Pancreas (tissue), 10 donors: Measurements from ENCODE around the gene IL22. TPM values are rescaled to one million over a fixed set of nuclear protein-coding genes. Genes with fewer than 3 reads are reported as not detected.

Source experiments
- ATAC-seq, 4 donors: fragments of 200-7000 bp; cut with Tn5 transposase; one replicate each; pipeline versions ENCODE4 v1.8.0 to v1.9.1; 2020; ENCODE audit warnings: mild to moderate bottlenecking in 4 of 4, moderate library complexity in 4 of 4
- DNase-seq, 6 donors: peaks; one replicate each; pipeline ENCODE4 v3.0.0-alpha.2; 2020
- FAIRE-seq: peaks from 2 replicates; lab custom pipeline; 2012; peaks lifted over from hg19 to GRCh38; lab: Jason Lieb, UNC
- H3K27ac ChIP-seq, 4 donors: fragments of 200-600 bp; sonication (generic); 1 replicate in 3 of 4; 2 replicates in 1 of 4; pipeline versions ENCODE4 v1.5.0 to v1.8.0; 2020
- H3K27me3 ChIP-seq, 4 donors: fragments of 200-600 bp; one replicate each; pipeline ENCODE4 v1.8.0; 2021
- H3K36me3 ChIP-seq, 3 donors: fragments of 200-600 bp; sonication (generic) in 1 of 3; one replicate each; pipeline versions ENCODE4 v1.5.0 to v1.8.0; 2020 to 2021
- H3K4me1 ChIP-seq, 3 donors: fragments of 200-600 bp; one replicate each; pipeline ENCODE4 v1.8.0; 2021
- H3K4me3 ChIP-seq, 4 donors: fragments of 200-600 bp; sonication (generic) in 2 of 4; one replicate each; pipeline versions ENCODE4 v1.5.0 to v1.8.0; 2020 to 2021
- H3K9me3 ChIP-seq, 4 donors: fragments of 200-600 bp; one replicate each; pipeline ENCODE4 v1.8.0; 2021
- CTCF ChIP-seq, 4 donors: fragments of 200-600 bp; sonication (generic) in 3 of 4; IDR thresholded peaks; one replicate each; pipeline versions ENCODE4 v1.5.0 to v1.8.0; 2021; ENCODE audit warnings: antibody characterized with exemption in 4 of 4
- WGBS, 2 donors: extraction: QIAGEN DNeasy Blood & Tissue Kit; methylation state at CpG; one replicate each; pipeline ENCODE4 v1.1.7; 2013; 5-methylcytosine and 5-hydroxymethylcytosine counted together
- intact Hi-C, 3 donors: fragments of 100-400 bp; cut with DNase I; formaldehyde crosslinking; loops; one replicate each; pipeline versions ENCODE4 v1.11.1 to v1.14.2; 2022
- polyA plus RNA-seq, 2 donors: library from polyadenylated mRNA; stranded (reverse); fragments of 200-250 nt; gene quantifications; one replicate each; pipeline ENCODE4 v1.2.3, GENCODE V29; 2013
- total RNA-seq, 6 donors: library from RNA; stranded (reverse); fragmentation: NEBNext Ultra II Directional in 4 of 6; extraction: Animal tissue kit (Norgen Biotek cat#: 25700) in 4 of 6; gene quantifications; one replicate each; pipeline versions ENCODE4 v1.2.1 to v1.2.4, GENCODE V29; 2021 to 2023
- donor health status: healthy with polysubstance abuse.
- donor health status: DM: no; HTN: no; CAD: no; lungs with moderate emphysema.
- donor health status: DM: no; HTN: no; CAD: no.
- donor health status: control.
- donor health status: control.
- donor health status: Bipolar disorder and iron deficiency.
- donor health status: DM: yes; HTN: yes; CAD: no.
- donor health status: DM: no; HTN: no; CAD: no.
- donor health status: DM: no; HTN: no; CAD: no.
- donor health status: DM: yes; HTN: yes; CAD: no.

IL22 gene
- total and polyA plus RNA-seq, 8 donors = not detected

- no peak overlapping the region for H3K27ac ChIP-seq
- H3K4me3 ChIP-seq = no peak overlapping the region
- no peaks in the 10 kb centered on the region for H3K9me3 ChIP-seq
- no peak for FAIRE-seq
- H3K36me3 ChIP-seq = no peaks in the 10 kb centered on the region
- peaks cover 0 to 4% (median 0%) of the 10 kb centered on the region in 3 donors for H3K4me1 ChIP-seq
- no peak for ATAC-seq
- no peak for DNase-seq
- intact Hi-C loops = no loop called here
- TF ChIP-seq CTCF (IDR thresholded peaks at IDR 0.05) = no peak
- no peaks in the 10 kb centered on the region for H3K27me3 ChIP-seq
These were observed 22.2 kb downstream of the IL22 start for GRCh38 chr12:68231229-68231628.

GRCh38 chr12:68229956-68230355, 23.4 kb downstream of the IL22 start:
- WGBS, 2 donors = 67 to 78% methylated on average over 2 of the region's 2 CpGs

GRCh38 chr12:68227356-68227755, 26.0 kb downstream of the IL22 start:
- DNase-seq (no peak), ATAC-seq (no peak), FAIRE-seq (no peak)
- H3K4me3 ChIP-seq = no peak overlapping the region
- no peaks in the 10 kb centered on the region for H3K9me3 ChIP-seq
- WGBS, 2 donors = 61 to 81% methylated on average over 3 of the region's 3 CpGs
- TF ChIP-seq CTCF (IDR thresholded peaks at IDR 0.05) = no peak
- no peaks in the 10 kb centered on the region for H3K27me3 ChIP-seq
- no peaks in the 10 kb centered on the region for H3K36me3 ChIP-seq
- no peaks in the 10 kb centered on the region for H3K4me1 ChIP-seq
- no peak overlapping the region for H3K27ac ChIP-seq
- intact Hi-C loops = loop anchor here in 1 of 3 donors (10.0 kb wide), 1 partner anchor 87 kb away; no protein-coding TSS in a partner anchor

More at GRCh38 chr12:68229956-68230355, 23.4 kb downstream of the IL22 start:
- no peak overlapping the region for H3K27ac ChIP-seq
- no peaks in the 10 kb centered on the region for H3K27me3 ChIP-seq
- TF ChIP-seq CTCF (IDR thresholded peaks at IDR 0.05) = no peak
- no peak overlapping the region for H3K4me3 ChIP-seq
- H3K9me3 ChIP-seq = no peaks in the 10 kb centered on the region
- DNase-seq (no peak), FAIRE-seq (no peak), ATAC-seq (no peak)
- no peaks in the 10 kb centered on the region for H3K4me1 ChIP-seq
- intact Hi-C loops = loop anchor here in 1 of 3 donors (10.0 kb wide), 1 partner anchor 85 kb away; no protein-coding TSS in a partner anchor
- H3K36me3 ChIP-seq = no peaks in the 10 kb centered on the region

- Histone ChIP-seq H3K9me3 (no peaks in the 10 kb centered on the region), H3K27ac (no peak within 1 kb of the TSS), H3K36me3 (no peaks in the 10 kb centered on the region), H3K4me1 (no peaks in the 10 kb centered on the region), H3K4me3 (no peak within 1 kb of the TSS), H3K27me3 (no peaks in the 10 kb centered on the region)
- TF ChIP-seq CTCF (IDR thresholded peaks at IDR 0.05) = no peak
- no peak for ATAC-seq
- WGBS, 2 donors = 63 to 73% methylated on average over 8 of the region's 8 CpGs
- no peak for FAIRE-seq
- intact Hi-C loops = loop anchor here in 1 of 3 donors (10.0 kb wide), 1 partner anchor 89 kb away; no protein-coding TSS in a partner anchor
- DNase-seq = no peak
These were observed 27.6 kb downstream of the IL22 start, which contains the start of gene IL26 for GRCh38 chr12:68225576-68226476. Gene IL26, minus strand, starts transcription at chr12:68225810. Its CDS starts 54 bp downstream, at chr12:68225756.
